COLO829 (cell line): ENCODE measurements around the gene BHLHA9.

ENCODE experiments used
- DNase-seq: peaks from one replicate; pipeline ENCODE4 v3.0.0; 2012; ENCODE audit warnings: low spot score

BHLHA9 gene

DNA sequence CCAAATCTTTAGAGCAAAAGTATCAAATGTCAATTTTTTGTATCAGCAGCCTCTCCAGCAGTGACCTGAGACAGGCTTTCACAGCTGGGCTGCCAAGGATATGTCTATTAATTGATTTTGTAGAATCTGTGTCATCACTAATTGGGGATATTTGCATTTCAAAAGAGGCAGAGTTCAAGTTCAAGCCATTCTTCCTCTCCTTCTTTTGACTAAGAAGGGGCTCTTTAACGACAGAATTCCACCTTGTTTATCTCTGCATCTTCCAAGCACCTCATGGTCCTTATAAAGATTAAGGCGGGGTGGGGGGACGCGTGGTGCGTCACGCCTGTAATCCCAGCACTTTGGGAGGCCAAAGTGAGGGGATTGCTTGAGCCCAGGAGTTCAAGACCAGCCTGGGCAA, 15.2 kb upstream of the BHLHA9 start:
- no peak for DNase-seq

DNA sequence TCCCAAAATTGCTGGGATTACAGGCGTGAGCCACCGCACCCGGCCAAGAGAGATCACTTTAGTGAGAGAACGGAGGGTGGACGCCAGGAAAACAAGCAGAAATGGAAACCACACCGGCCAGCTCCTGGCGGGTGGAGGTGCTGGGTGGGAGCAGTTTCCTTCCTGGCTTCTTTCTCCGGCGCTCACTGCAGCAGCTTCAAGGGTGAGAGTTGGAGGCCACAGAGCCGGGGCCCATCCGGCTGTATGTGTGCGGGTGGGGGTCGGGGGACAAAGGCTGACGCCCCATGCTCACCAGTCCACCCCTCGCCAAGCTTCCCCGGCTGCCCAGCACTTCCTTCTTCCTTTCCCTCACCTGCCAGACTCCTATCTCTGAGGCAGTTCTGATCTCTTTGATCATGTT, 13.5 kb upstream of the BHLHA9 start:
- no peak for DNase-seq

DNA sequence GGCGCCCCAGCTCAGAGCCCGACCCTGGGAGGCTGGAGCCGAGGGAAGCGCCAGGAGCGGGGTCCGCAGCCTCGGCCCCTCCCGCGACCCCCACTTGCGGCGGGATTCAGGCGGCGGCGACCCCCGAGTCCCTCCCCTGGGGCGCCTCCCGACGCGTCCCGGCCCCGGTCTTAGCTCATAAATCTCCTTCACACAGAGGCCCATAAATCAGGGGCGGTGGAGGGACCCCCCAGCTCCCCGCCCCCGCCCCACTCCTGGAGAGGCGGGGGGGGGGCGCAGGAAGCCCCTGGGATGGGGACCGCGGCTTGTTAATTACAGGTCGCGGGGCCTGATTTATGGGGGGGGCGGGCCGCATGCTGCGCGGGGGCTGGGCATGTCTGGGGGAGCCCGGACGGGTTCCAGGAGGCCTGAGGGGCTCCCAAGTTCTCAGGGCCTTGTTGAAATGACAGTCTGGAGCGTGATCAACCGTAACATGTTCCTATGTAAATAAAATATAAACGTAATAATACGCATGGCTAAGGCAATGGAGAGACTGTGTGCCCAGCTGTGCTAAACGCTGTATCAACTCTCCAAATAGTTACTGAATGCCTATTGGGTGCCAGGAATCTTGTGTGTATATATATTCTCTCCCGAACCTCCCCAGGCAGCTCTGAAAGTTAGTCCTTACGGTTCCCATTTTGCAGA, 10.0 kb upstream of the BHLHA9 start:
- no peak for DNase-seq

DNA sequence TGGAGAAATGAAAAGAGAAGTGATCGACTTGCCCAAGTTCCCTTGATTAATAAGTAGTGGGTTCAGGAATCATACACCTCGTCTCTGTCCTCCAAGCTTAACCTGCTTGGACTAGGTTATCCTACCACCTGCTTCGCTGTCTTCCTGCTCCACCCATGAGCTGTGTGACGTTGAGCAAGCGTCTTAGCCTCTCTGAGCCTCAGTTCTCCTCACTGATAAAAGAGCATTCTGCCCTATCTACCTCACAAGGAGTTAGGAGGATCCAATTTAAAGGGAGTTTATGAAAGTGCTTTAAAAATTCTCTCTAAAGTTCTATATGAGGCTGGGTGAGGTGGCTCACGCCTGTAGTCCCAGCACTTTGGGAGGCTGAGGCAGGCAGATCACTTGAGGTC, 9.5 kb upstream of the BHLHA9 start:
- no peak for DNase-seq

DNA sequence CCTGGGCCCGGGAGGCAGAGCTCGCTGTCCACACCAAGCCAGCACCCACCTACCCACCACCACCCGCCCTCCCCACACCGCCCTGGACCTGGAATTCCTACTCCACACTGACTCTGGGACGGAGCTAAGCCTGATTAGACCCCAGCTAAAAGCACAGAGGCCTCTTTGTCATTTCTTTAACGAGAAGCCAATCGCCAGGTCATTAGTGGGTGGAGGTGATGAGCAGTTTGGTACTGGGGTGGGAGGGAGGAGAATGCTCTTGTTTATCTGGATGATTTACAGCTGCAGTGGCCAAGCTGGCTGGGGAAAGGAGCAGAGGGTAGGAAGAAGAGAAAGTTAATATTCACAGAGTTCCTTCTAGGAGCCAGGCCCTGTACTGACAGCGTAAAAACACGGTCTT, 6.0 kb upstream of the BHLHA9 start:
- DNase-seq, result peak; percentile 53

DNA sequence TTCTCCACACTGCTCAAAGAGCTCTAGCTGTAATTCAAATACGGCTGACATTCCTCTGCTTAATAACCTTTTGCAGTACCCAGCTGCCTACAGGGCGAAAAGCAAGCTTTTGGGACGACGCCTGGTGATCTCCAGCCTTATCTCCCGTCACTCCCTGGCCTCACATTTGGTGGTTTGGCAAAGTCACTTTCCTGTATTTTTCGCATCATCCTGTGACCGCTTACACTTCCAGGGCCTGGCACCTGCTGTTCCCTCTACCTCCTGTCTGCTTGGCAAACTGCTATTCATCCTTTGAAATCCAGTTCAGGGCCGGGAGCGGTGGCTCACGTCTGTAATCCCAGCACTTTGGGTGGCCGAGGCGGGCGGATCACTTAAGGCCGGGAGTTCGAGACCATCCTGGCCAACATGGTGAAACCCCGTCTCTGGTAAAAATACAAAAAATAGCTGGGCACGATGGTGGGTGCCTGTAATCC, 2.7 kb upstream of the BHLHA9 start:
- DNase-seq, result no peak

DNA sequence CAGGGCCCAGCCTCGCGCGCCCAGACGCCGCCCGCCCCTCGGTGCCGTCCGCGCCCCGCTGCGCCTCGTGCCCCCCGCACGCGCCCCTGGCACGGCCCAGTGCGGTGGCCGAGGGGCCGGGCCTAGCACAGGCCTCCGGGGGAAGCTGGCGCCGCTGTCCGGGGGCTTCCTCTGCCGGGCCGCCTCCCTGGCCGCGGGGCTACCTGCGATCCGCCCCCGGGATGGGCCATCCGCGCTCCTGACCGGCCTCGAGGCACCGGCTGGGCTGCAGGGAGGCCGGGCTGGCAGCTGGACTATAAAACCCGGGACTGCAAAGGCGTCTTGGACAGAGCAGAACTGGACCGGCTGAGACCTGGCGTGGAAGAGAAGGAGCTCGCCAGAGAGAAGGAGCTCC, 783 bp downstream of the BHLHA9 start:
- no peak for DNase-seq

DNA sequence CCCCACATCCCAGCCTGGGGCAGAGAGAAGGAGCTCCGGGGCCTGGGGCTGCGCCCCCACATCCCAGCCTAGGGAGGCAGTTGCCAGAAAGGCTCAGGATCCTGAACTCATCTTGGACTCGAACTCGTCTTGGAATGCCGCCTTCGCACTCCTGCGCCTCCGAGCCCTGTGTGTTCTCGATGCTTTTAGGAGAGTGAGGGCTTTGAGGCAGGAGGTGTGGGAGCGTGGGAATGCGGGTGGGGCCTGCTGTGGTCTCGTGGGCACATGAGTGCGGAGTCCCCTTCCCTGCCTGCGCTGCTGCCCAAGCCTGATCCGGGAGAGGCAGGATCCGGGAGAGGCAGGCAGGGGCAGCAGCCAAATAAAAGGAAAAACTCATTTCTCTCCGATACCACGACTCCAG, 1.2 kb downstream of the BHLHA9 start:
- no peak for DNase-seq

DNA sequence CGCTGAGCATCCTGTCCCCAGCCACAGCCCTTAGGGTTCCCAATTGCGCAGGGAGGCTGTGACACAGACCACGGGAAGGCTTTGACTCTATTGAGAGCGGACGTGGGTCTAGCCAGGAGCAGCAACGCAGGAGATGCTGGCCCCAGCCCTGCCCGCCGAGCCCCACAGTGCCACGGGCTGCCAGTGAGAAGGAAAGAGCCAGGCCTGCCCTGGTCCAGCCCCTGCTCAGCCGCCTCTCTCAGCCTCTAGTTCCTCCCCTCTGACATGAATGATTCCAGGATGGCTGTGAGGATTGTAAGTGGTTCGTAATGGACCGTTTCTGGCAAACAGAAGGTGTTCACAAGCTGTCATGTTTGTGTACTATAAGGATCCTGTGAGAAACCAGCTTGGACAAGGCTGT, 2.5 kb downstream of the BHLHA9 start:
- DNase-seq, result no peak

DNA sequence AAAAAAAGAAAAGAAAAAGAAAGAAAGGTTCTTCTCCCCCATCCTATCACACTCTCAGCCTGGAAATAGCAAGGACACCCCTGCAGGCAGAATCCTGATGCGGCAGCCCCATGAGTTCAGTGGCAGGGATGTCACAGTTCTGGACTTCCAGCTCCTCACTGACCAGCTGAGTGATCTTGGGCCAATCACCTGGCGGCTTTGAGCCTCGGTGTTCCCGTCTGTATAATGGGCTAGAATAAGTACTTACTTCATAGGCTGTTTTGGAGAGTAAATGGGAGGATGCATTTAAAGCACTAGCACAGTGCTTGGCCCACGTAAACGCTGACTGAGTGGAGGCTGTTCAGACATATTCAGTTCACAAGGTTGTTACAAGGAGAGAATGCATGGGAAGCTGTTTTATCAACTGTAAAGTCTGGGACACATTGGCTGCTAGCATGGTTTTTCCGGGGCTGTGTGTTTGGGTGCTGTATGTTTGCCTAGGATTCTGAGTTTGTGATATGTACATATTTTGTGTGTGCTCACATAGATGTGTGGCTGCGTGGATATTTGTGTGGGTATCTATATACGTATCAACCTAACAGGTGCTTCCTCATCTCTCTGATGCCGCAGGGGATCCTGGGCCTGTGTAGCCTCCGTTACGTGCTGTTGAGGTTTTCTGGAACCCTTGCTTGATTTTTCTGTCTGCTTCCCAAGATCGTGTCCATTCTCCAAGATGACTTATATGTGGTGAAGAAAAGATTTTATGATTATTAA, 3.4 kb downstream of the BHLHA9 start:
- DNase-seq, result no peak

DNA sequence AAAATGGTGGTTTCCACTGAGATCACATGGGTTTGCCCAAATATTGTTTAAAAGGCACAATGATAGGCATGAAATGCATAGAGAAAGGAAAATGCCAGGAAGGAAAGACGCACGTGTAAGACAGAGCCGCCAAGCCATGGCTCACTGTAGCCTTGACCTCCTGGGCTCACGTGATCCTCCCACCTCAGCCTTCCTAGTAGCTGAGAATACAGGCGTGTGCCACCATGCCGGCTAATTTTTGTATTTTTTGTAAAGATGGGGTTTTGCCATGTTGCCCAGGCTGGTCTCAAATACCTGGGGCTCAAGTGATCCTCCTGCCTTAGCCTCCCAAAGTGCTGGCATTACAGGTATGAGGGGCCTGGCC, 4.0 kb downstream of the BHLHA9 start:
- no peak for DNase-seq

DNA sequence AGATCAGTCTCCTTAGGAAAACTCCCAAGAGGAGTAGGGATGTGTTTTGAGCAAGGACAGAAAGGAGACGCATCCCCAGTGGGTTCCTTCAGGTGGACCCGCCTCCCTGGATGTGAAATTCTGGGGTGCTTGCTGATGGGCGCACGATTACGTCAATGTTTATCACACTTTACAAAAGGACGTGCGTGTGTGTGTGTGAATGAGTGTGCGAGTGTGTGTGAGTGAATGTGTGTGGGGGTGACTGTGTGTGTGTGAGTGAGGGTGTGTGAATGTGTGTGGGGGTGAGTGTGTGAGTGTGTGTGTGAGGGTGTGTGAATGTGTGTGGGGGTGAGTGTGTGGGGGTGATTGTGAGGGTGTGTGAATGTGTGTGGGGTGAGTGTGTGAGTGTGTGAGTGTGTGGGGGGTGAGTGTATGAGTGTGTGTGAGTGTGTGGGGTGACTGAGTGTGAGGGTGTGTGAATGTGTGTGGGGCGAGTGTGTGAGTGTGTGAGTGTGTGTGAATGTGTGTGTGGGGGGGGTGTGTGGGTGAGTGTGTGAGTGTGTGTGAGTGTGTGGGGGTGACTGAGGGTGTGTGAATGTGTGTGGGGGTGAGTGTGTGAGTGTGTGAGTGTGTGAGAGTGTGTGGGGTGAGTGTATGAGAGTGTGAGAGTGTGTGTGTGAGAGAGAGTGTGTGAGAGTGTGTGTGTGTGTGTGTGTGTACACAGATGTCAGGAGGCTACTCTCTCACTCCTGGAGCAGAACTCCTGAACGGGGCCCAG, 5.1 kb downstream of the BHLHA9 start:
- DNase-seq, result no peak

DNA sequence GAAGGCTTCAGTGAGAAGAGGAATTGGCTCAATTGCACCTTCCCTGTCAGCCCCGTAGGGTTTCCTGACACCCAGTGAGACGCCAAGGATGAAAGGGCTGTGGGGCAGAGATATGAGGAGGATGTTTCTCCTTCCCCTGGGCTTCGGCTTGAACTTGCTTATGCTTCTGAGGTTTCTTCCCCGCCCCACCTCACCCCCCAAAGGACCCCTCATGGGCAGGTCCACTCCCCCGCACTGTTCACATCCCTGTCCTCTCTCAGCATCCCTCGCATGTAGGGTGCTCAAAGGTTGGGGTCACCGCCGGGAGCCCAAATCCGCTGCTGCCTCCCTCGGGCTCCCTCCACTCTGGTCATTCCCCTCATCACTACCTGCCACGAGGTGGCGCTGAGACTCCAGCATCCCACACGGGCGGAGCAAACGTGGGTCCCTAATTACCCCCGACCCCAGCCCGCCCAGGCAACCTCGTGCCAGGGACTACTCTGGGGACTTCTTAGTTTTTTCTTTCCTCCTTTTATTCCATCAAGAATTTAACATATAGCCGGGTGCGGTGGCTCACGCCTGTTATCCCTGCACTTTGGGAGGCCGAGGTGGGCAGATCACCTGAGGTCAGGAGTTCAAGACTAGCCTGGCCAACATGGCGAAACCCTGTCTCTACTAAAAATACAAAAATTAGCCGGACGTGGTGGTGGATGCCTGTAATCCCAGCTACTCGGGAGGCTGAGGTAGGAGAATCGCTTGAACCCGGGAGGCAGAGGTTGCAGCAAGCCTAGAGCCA, 5.9 kb downstream of the BHLHA9 start:
- DNase-seq, result no peak

DNA sequence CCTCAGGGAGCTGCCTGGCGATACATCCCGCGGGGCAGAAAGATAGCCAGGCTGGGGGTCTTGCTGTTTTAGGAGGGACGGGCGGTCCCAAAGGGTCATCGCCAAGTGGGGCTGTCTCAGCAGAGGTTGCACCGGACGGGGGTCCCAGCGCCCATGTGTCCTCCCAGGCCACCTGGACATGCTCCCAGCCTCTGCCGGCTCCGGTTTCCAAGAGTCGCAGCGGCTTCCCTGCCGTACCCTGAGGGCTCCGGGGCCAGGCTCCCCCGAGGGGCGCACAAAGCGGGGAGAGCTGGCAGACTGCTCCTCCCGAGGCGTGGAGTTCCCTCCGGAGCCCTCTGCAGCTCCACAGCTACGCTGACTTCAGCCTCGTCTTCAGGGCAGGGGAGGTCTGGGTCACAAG, 10.4 kb downstream of the BHLHA9 start:
- DNase-seq, result no peak

DNA sequence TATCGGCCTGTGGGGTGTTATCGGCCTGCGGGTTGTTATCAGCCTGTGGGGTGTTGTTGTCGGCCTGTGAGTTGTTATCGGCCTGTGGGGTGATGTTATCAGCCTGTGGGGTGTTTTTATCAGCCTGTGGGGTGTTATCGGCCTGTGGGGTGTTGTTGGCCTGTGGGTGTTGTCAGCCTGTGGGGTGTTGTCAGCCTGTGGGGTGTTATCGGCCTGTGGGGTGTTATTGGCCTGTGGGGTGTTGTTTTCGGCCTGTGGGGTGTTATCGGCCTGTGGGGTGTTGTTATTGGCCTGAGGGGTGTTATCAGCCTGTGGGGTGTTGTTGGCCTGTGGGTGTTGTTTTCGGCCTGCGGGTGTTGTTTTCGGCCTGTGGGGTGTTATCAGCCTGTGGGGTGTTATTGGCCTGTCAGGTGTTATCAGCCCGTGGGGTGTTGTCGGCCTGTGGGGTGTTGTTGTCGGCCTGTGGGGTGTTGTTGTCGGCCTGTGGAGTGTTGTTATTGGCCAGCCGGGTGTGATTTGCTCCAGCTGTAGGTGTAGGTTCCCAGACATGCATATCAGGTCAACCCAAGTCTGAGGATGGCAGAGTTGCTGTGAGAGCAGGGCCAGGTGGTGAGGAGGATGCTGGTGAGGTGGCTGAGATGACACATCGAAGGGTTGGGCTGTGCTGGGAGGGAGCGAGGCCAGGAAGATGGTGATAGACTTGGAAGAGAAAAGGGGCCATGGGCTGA, 16.3 kb downstream of the BHLHA9 start:
- no peak for DNase-seq

DNA sequence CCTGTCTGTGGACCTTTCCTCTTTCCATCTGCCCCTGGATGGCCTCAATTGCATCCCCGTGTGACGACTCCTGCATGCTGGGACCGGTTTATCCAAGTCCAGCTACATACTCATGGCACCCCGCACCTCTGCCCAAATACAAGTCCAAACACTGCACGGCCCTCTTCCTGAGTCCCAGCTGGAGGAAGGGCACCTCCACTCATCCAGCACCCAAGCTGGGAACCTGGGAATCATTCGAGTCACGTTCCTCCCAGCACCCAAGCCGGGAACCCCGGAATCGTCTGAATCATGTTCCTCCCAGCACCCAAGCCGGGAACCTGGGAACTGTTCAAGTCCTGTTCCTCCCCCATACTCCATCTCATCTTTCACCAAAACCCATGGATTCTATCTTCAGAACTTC, 19.5 kb downstream of the BHLHA9 start:
- no peak for DNase-seq

DNA sequence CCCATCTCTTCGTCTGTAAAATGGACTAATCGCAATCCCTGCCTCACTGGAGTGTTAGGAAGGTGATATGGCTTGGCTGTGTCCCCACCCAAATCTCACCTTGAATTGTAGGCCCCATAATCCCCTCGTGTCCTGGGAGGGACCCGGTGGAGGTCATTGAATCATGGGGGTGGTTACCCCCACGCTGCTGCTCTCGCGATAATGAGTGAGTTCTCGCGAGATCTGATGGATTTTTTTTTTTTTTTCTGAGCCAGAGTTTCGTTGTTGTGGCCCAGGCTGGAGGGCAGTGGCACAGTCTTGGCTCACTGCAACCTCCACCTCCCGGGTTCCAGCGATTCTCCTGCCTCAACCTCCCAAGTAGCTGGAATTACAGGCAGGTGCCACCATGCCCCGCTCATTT, 20.4 kb downstream of the BHLHA9 start:
- DNase-seq, result no peak

DNA sequence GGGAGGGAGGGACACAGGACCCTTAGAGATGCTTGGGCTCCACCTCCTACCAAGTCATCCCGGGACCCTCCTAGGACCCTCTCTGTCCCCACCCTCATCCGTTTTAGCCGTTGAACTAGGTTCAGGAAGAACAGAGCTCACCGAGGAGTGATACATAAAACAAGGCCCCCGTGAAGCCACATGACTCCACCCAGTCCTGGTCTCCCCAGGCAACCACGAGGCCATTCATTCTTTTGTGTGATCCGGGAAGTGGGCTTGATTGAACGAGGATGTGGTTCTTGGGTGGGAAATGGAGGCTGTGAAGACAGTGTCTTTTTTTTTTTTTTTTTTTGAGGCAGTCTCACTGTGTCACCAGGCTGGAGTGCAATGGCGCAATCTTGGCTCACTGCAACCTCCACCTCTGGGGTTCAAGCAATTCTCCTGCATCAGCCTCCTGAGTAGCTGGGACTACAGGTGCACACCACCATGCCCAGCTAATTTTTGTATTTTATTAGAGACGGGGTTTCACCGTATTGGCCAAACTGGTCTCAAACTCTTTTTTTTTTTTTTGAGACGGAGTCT, 24.0 kb downstream of the BHLHA9 start:
- no peak for DNase-seq

DNA sequence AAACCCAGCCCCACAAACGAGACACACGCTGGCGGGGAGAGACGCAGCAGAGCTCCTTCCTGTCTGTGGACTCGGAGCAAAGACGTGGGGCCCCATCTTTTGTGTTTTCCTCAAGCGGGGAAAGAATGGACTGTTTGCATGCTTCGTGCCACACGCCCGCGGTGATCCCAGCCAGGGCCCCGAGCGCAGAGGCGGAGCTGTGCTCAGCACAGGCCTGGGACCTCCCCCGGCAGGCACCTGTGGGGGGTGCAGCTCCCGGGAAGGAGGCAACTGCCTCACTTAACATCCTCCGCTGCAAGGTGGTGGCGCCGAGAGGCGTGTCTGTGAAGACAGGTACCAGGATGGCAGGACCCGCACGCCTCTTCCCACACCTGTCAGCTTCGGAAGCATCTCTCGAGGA, 28.4 kb downstream of the BHLHA9 start:
- no peak for DNase-seq

DNA sequence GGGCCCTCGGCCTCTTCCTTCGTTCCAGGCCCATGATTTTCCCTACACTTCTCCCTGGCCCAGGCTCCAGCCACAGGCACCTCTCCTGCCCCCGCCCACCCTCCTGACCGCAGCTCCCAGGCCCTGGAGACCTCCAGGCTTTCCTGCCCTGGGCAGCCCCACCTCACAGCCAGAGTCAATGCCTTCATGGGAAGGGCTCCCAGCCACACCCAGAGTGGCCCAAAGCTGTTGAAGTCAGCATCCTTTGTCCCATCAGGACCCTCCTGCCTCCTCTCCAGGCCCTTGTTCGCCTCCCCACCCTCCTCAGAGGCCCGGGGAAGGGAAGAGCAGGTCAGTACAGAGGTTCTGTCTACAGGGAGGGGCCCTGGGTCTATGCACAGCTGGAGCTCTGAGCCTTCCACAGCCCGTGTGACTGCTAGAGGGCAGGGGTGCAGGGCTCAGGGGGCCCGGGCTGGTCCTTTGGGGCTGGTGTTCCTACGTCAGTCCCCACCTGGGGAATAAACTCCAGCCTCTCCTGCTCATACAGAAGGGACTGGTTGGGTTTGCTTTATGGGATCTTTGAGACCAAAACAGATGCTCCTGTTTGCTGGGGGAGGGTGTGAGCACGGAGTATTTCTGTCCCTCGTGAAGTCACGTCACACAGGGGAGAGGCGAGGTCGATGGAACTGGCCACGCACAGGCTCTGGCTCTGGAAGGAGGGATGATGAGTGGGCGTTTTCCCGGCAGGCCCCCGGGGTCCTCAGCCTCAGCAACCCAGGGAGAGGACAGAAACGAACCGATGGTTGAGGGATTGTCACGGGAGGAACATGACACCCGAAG, 29.5 kb downstream of the BHLHA9 start:
- DNase-seq, result no peak
